IPS-11a (cell line): ENCODE results near the gene IQSEC3.
"Not testable (repeated sequence)": the region's sequence is repeated elsewhere in the genome, so short reads cannot be mapped to it uniquely, and the experiment has no call there.

Source experiments
- H3K4me3 ChIP-seq: one replicate; pipeline ENCODE4 v1.5.1; 2013; ENCODE audit warnings: low read depth, low read length, control low read depth

Gene IQSEC3

GRCh38 chr12:109872-110271 lies 43.3 kb downstream of the IQSEC3 start:
- no peak overlapping the region for H3K4me3 ChIP-seq

GRCh38 chr12:111699-112493 lies 45.3 kb downstream of the IQSEC3 start:
- H3K4me3 ChIP-seq, result no peak overlapping the region

- no peak overlapping the region for H3K4me3 ChIP-seq
These were observed 46.8 kb downstream of the IQSEC3 start for GRCh38 chr12:113347-113746.

GRCh38 chr12:114626-115211 lies 48.2 kb downstream of the IQSEC3 start:
- no peak overlapping the region for H3K4me3 ChIP-seq

- H3K4me3 ChIP-seq, result no peak overlapping the region
These were observed 49.0 kb downstream of the IQSEC3 start for GRCh38 chr12:115518-115917.

GRCh38 chr12:115960-116915 lies 49.7 kb downstream of the IQSEC3 start:
- no peak overlapping the region for H3K4me3 ChIP-seq

- no peak overlapping the region for H3K4me3 ChIP-seq
These were observed 50.7 kb downstream of the IQSEC3 start for GRCh38 chr12:117311-117710.

- H3K4me3 ChIP-seq, result no peak overlapping the region
These were observed 51.3 kb downstream of the IQSEC3 start for GRCh38 chr12:117816-118345.

- H3K4me3 ChIP-seq, result no peak overlapping the region
These were observed 52.0 kb downstream of the IQSEC3 start for GRCh38 chr12:118591-118990.

GRCh38 chr12:120951-121350 lies 54.4 kb downstream of the IQSEC3 start:
- no peak overlapping the region for H3K4me3 ChIP-seq

- no peak overlapping the region for H3K4me3 ChIP-seq
These were observed 55.1 kb downstream of the IQSEC3 start for GRCh38 chr12:121647-122046.

GRCh38 chr12:125075-125474 lies 58.5 kb downstream of the IQSEC3 start:
- no peak overlapping the region for H3K4me3 ChIP-seq

GRCh38 chr12:125566-125965 lies 59.0 kb downstream of the IQSEC3 start:
- no peak overlapping the region for H3K4me3 ChIP-seq

- H3K4me3 ChIP-seq, result no peak overlapping the region
These were observed 61.5 kb downstream of the IQSEC3 start for GRCh38 chr12:128079-128478.

GRCh38 chr12:129001-129400 lies 62.4 kb downstream of the IQSEC3 start:
- H3K4me3 ChIP-seq, result no peak overlapping the region

GRCh38 chr12:130519-130918 lies 64.0 kb downstream of the IQSEC3 start:
- no peak overlapping the region for H3K4me3 ChIP-seq

GRCh38 chr12:131008-131407 lies 64.4 kb downstream of the IQSEC3 start:
- H3K4me3 ChIP-seq, result no peak overlapping the region

- no peak overlapping the region for H3K4me3 ChIP-seq
These were observed 65.3 kb downstream of the IQSEC3 start for GRCh38 chr12:131732-132495.

GRCh38 chr12:133616-134232 lies 67.2 kb downstream of the IQSEC3 start:
- H3K4me3 ChIP-seq, result not testable (repeated sequence)

GRCh38 chr12:135138-135537 lies 68.6 kb downstream of the IQSEC3 start:
- H3K4me3 ChIP-seq, result no peak overlapping the region
